MCF 10A (cell line): ENCODE results near the gene TCF7L2. TPM values are rescaled to one million over a fixed set of nuclear protein-coding genes. Genes with fewer than 3 reads are reported as not detected.

Experiments used
- BruUV-seq: library from RNA; stranded (reverse); fragments of 400-500 nt; replicated peaks from 2 replicates; lab custom pipeline; 2021; lab: Mats Ljungman, UMichigan
- CTCF ChIA-PET: fragments of 300-600 bp; sonication (Branson Sonifier 250); formaldehyde crosslinking; extraction: SDS; loops from one replicate; lab custom pipeline; 2021; ENCODE audit warnings: antibody characterized with exemption, inconsistent platforms; lab: Yijun Ruan, JAX
- POLR2A ChIA-PET: fragments of 300-600, 350-650 bp; sonication (Branson Sonifier 250); formaldehyde crosslinking; extraction: SDS; loops from one replicate; lab custom pipeline; 2020; ENCODE audit warnings: antibody characterized with exemption, inconsistent platforms; lab: Yijun Ruan, JAX
- DNase-seq: peaks from one replicate; pipeline ENCODE4 v3.0.0-alpha.2; 2018; ENCODE audit not compliant: unreplicated experiment
- H3K27ac Mint-ChIP-seq: one replicate; pipeline ENCODE4 v1.8.0; 2022; ENCODE audit warnings: mild to moderate bottlenecking, low read depth, mixed read lengths; ENCODE audit not compliant: unreplicated experiment
- H3K27me3 Mint-ChIP-seq: one replicate; pipeline ENCODE4 v1.8.0; 2022; ENCODE audit warnings: mixed read lengths; ENCODE audit not compliant: insufficient read depth, unreplicated experiment
- H3K36me3 Mint-ChIP-seq: one replicate; pipeline ENCODE4 v1.8.0; 2022; ENCODE audit warnings: mild to moderate bottlenecking, moderate library complexity, mixed read lengths; ENCODE audit not compliant: insufficient read depth, unreplicated experiment
- H3K4me1 Mint-ChIP-seq: one replicate; pipeline ENCODE4 v1.8.0; 2022; ENCODE audit warnings: mixed read lengths; ENCODE audit not compliant: insufficient read depth, unreplicated experiment
- H3K4me3 Mint-ChIP-seq: one replicate; pipeline ENCODE4 v1.8.0; 2022; ENCODE audit warnings: mild to moderate bottlenecking, moderate library complexity, mixed read lengths; ENCODE audit not compliant: unreplicated experiment
- H3K9me3 Mint-ChIP-seq: one replicate; pipeline ENCODE4 v1.8.0; 2022; ENCODE audit warnings: mixed read lengths; ENCODE audit not compliant: unreplicated experiment
- CTCF ChIP-seq: fragments of 200-600 bp; IDR thresholded peaks from one replicate; pipeline ENCODE4 v1.8.0; 2022; ENCODE audit warnings: antibody characterized with exemption, mild to moderate bottlenecking; ENCODE audit not compliant: unreplicated experiment
- intact Hi-C: fragments of 100-400 bp; cut with micrococcal nuclease; formaldehyde crosslinking; loops from 2 replicates; pipeline ENCODE4 v1.14.1; 2022
- total RNA-seq: library from RNA; stranded (reverse); gene quantifications from 2 replicates; pipeline ENCODE4 v1.2.3, GENCODE V29; 2022

The TCF7L2 gene
- total RNA-seq, 1 experiment from 2014 or later: 25.2 TPM

- intact Hi-C loops: no loop called here
- Mint-ChIP-seq H3K27me3 (no peaks in the 10 kb centered on the region), H3K4me1 (peaks cover 27% of the 10 kb centered on the region), H3K4me3 (no peak overlapping the region), H3K9me3 (no peaks in the 10 kb centered on the region), H3K36me3 (peaks cover 15% of the 10 kb centered on the region), H3K27ac (no peak overlapping the region)
- ChIA-PET POLR2A (no interaction called here), CTCF (interaction anchor here (0.6 to 1.1 kb wide), 4 partner anchors 16 to 557 kb away, joined by 3 to 8 read pairs (median 3); no protein-coding TSS in a partner anchor)
- BruUV-seq: no TSS peak
- no peak for DNase-seq
- TF ChIP-seq CTCF: no peak
Observed at GRCh38 chr10:113128450-113129070, 178.5 kb downstream of the TCF7L2 start.

GRCh38 chr10:113129117-113129516 is 179.1 kb downstream of the TCF7L2 start:
- Mint-ChIP-seq H3K36me3 (peaks cover 15% of the 10 kb centered on the region), H3K4me1 (peaks cover 29% of the 10 kb centered on the region), H3K27me3 (no peaks in the 10 kb centered on the region), H3K27ac (no peak overlapping the region), H3K4me3 (no peak overlapping the region), H3K9me3 (no peaks in the 10 kb centered on the region)
- DNase-seq: no peak
- intact Hi-C loops: no loop called here
- CTCF ChIA-PET: interaction anchor here (0.6 to 1.8 kb wide), 6 partner anchors 17 to 653 kb away, joined by 3 to 8 read pairs (median 4); no protein-coding TSS in a partner anchor
- POLR2A ChIA-PET: no interaction called here
- TF ChIP-seq CTCF: no peak
- no TSS peak for BruUV-seq

- Mint-ChIP-seq H3K27me3 (no peaks in the 10 kb centered on the region), H3K4me3 (no peak overlapping the region), H3K27ac (no peak overlapping the region), H3K4me1 (peaks cover 29% of the 10 kb centered on the region), H3K9me3 (no peaks in the 10 kb centered on the region), H3K36me3 (peaks cover 17% of the 10 kb centered on the region)
- no TSS peak for BruUV-seq
- TF ChIP-seq CTCF: no peak
- intact Hi-C loops: no loop called here
- ChIA-PET POLR2A (interaction anchor here (0.6 kb wide), 1 partner anchor 28 kb away, joined by 3 read pairs; no protein-coding TSS in a partner anchor), CTCF (interaction anchor here (0.6 to 1.8 kb wide), 8 partner anchors 143 to 654 kb away, joined by 3 to 5 read pairs (median 4); no protein-coding TSS in a partner anchor)
- no peak for DNase-seq
Observed at GRCh38 chr10:113130014-113130641, 180.1 kb downstream of the TCF7L2 start.

- Mint-ChIP-seq H3K27me3 (no peaks in the 10 kb centered on the region), H3K9me3 (no peaks in the 10 kb centered on the region), H3K36me3 (peaks cover 24% of the 10 kb centered on the region), H3K4me3 (no peak overlapping the region), H3K4me1 (peaks cover 29% of the 10 kb centered on the region), H3K27ac (peak overlapping the region; percentile 64)
- no peak for TF ChIP-seq CTCF
- BruUV-seq: TSS peak; percentile 83
- peak; percentile 79 for DNase-seq
- ChIA-PET CTCF (interaction anchor here (0.7 to 1.1 kb wide), 5 partner anchors 11 to 642 kb away, joined by 3 to 4 read pairs (median 3); no protein-coding TSS in a partner anchor), POLR2A (interaction anchor here (0.7 to 1.0 kb wide), 2 partner anchors 58 to 76 kb away, joined by 3 read pairs; no protein-coding TSS in a partner anchor)
- intact Hi-C loops: no loop called here
Observed at GRCh38 chr10:113131613-113132261, 181.7 kb downstream of the TCF7L2 start.
